HepG2 (cell line): ENCODE measurements around the gene LOX. TPM values are rescaled to one million over a fixed set of nuclear protein-coding genes. Genes with fewer than 3 reads are reported as not detected.
A peak's percentile ranks its signal among the peaks of the same experiment; 100 is the strongest.

ENCODE experiments used
- ARID5B ChIP-seq: IDR thresholded peaks from 2 replicates; pipeline ENCODE4 v1.4.0; 2020; ENCODE audit warnings: mild to moderate bottlenecking, missing genetic modification reagents
- ATF7 ChIP-seq, 2 experiments: fragments of 450-650 bp in 1 of 2; sonication (generic) in 1 of 2; formaldehyde crosslinking in 1 of 2; IDR thresholded peaks; 2 replicates each; pipeline versions ENCODE4 v1.4.0 to v1.6.1; 2016 to 2020; ENCODE audit warnings: antibody characterized with exemption in 1 of 2, mild to moderate bottlenecking in 1 of 2, missing genetic modification reagents in 1 of 2
- ATM ChIP-seq: fragments of 450-650 bp; IDR thresholded peaks from 2 replicates; pipeline ENCODE4 v1.7.1; 2017; ENCODE audit warnings: mild to moderate bottlenecking, borderline replicate concordance
- BATF2 ChIP-seq: sonication (generic); formaldehyde crosslinking; IDR thresholded peaks from 2 replicates; pipeline ENCODE4 v1.8.0; 2022; ENCODE audit warnings: mild to moderate bottlenecking, missing genetic modification reagents, moderate library complexity
- FOXA1 ChIP-seq, 2 experiments: fragments of 450-650 bp in 1 of 2; sonication (generic) in 1 of 2; formaldehyde crosslinking in 1 of 2; IDR thresholded peaks; 2 replicates each; pipeline versions ENCODE4 v1.4.0 to v1.6.1; 2016 to 2020; ENCODE audit warnings: missing genetic modification reagents in 1 of 2
- GABPB1 ChIP-seq: IDR thresholded peaks from 2 replicates; pipeline ENCODE4 v1.6.1; 2016; ENCODE audit warnings: mild to moderate bottlenecking, missing genetic modification reagents, moderate library complexity, missing compliant biosample characterization
- GFI1 ChIP-seq: sonication (generic); formaldehyde crosslinking; IDR thresholded peaks from 2 replicates; pipeline ENCODE4 v1.5.0; 2020; ENCODE audit warnings: missing genetic modification reagents, mild to moderate bottlenecking, borderline replicate concordance
- HMG20B ChIP-seq: conservative IDR thresholded peaks from 2 replicates; pipeline ENCODE4 v1.6.1; 2016; ENCODE audit warnings: missing genetic modification reagents, missing compliant biosample characterization
- KLF16 ChIP-seq, 2 experiments: sonication (generic) in 1 of 2; formaldehyde crosslinking in 1 of 2; IDR thresholded peaks; 2 replicates each; pipeline versions ENCODE4 v1.6.1 to v1.8.0; 2016 to 2023; ENCODE audit warnings: missing genetic modification reagents in 2 of 2, missing compliant biosample characterization in 1 of 2
- LCORL ChIP-seq, 2 experiments: fragments of 450-650 bp in 1 of 2; sonication (generic) in 1 of 2; formaldehyde crosslinking in 1 of 2; IDR thresholded peaks; 2 replicates each; pipeline versions ENCODE4 v1.5.0 to v1.6.1; 2017 to 2020; ENCODE audit warnings: antibody characterized with exemption in 1 of 2, missing genetic modification reagents in 1 of 2
- MAF1 ChIP-seq: sonication (generic); formaldehyde crosslinking; IDR thresholded peaks from 2 replicates; pipeline ENCODE4 v1.5.0; 2020; ENCODE audit warnings: missing genetic modification reagents, borderline replicate concordance
- MIXL1 ChIP-seq: IDR thresholded peaks from 2 replicates; pipeline ENCODE4 v1.6.1; 2016
- PATZ1 ChIP-seq: sonication (generic); formaldehyde crosslinking; IDR thresholded peaks from 2 replicates; pipeline ENCODE4 v1.4.0; 2020; ENCODE audit warnings: missing genetic modification reagents
- RARA ChIP-seq: IDR thresholded peaks from 2 replicates; pipeline ENCODE4 v1.6.1; 2016; ENCODE audit warnings: missing genetic modification reagents, missing compliant biosample characterization
- RXRB ChIP-seq: IDR thresholded peaks from 2 replicates; pipeline ENCODE4 v1.6.1; 2016; ENCODE audit warnings: borderline replicate concordance, missing genetic modification reagents, missing compliant biosample characterization
- SUZ12 ChIP-seq: fragments of 150-350 bp; IDR thresholded peaks from 2 replicates; pipeline ENCODE4 v1.6.1; 2014; ENCODE audit warnings: low read depth, low read length
- TOPORS ChIP-seq: sonication (generic); formaldehyde crosslinking; IDR thresholded peaks from 2 replicates; pipeline ENCODE4 v1.8.0; 2023; ENCODE audit warnings: mild to moderate bottlenecking, missing genetic modification reagents
- TRIM24 ChIP-seq: sonication (generic); formaldehyde crosslinking; IDR thresholded peaks from 2 replicates; pipeline ENCODE4 v1.8.0; 2022; ENCODE audit warnings: mild to moderate bottlenecking, missing genetic modification reagents
- ZKSCAN8 ChIP-seq: IDR thresholded peaks from 2 replicates; pipeline ENCODE4 v1.6.1; 2016; ENCODE audit warnings: borderline replicate concordance, missing genetic modification reagents, missing compliant biosample characterization
- ZNF329 ChIP-seq: sonication (generic); formaldehyde crosslinking; IDR thresholded peaks from 2 replicates; pipeline ENCODE4 v1.9.0; 2021; ENCODE audit warnings: low read depth, mild to moderate bottlenecking, missing genetic modification reagents
- polyA plus RNA-seq, 8 experiments: library from polyadenylated mRNA; depleted of rRNA in 3 of 8; stranded (reverse) in 7 of 8; unstranded in 1 of 8; fragments of >200 nt; fragmentation: Illumina TruSeq in 4 of 8; extraction: Trizol in 4 of 8; gene quantifications; 2 replicates each; pipeline versions ENCODE4 v1.2.1 to v1.2.3, GENCODE V29; 2011 to 2016; ENCODE audit warnings: low read depth in 4 of 8, missing spikeins in 1 of 8, mixed read lengths in 1 of 8; ENCODE audit not compliant: insufficient read depth in 1 of 8
- total RNA-seq, 5 experiments: library from RNA; depleted of rRNA; stranded (reverse); fragments of >200 nt; fragmentation: Illumina TruSeq; extraction: Trizol; gene quantifications; 2 replicates each; pipeline ENCODE4 v1.2.3, GENCODE V29; 2016; ENCODE audit warnings: low read depth in 1 of 5
- TF ChIP-seq, protein P1 (sequence below): sonication (generic); formaldehyde crosslinking; IDR thresholded peaks from 2 replicates; pipeline ENCODE4 v1.4.0; 2020; ENCODE audit warnings: mild to moderate bottlenecking, missing genetic modification reagents
- TF ChIP-seq, protein P2 (sequence below), 2 experiments: fragments of 450-650 bp in 1 of 2; sonication (generic) in 1 of 2; formaldehyde crosslinking; IDR thresholded peaks; 2 replicates each; pipeline versions ENCODE4 v1.5.0 to v1.8.0; 2020 to 2022; ENCODE audit warnings: mild to moderate bottlenecking in 1 of 2, missing genetic modification reagents in 1 of 2

LOX gene
- total and polyA plus RNA-seq, 2 of the 13 experiments (the other 11 are each of a cell fraction or from before 2014, with no cell fraction given) = 0.73 to 173 TPM

DNA sequence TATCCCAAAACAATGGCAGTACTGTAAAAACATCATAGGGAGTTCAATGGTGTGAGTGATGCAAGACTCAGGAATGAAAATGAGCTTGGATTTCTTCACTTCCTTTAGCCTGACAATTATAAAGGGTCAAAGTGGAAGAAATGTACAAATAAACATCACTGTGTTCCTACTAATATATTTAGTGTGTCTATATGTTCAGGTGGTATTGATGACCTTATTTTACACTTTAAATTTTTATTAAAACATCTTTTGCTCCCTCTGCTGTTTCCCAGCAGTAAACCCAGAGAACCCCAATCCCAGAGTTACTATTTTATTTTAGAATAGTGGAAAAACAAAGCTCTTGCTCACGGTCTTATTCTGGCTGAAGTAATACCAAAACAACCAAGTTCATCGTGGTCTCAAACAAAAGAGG, 2.0 kb downstream of the LOX start (continued):
- TF ChIP-seq FOXA1 (IDR thresholded peaks at IDR 0.05) (peak; percentile 46; the same call in 1 of the 2 replicates), FOXA1 (CRISPR knock-in tag; IDR thresholded peaks at IDR 0.05) (peak; percentile 68; the same call in 1 of the 2 replicates), ATF7 (IDR thresholded peaks at IDR 0.05) (peak; percentile 30; the same call in 1 of the 2 replicates), ATF7 (CRISPR knock-in tag; IDR thresholded peaks at IDR 0.05) (no peak), PATZ1 (CRISPR knock-in tag) (no peak), TOPORS (no peak), ZNF329 (CRISPR knock-in tag) (no peak), TRIM24 (CRISPR knock-in tag) (0 out of 2 replicates have a peak, but pooled peaks have one; percentile 37), GFI1 (CRISPR knock-in tag) (peak; percentile 26; the same call in 1 of the 2 replicates), LCORL (IDR thresholded peaks at IDR 0.05) (no peak), LCORL (CRISPR knock-in tag; IDR thresholded peaks at IDR 0.05) (no peak), MIXL1 (CRISPR knock-in tag) (peak; percentile 89), HMG20B (CRISPR knock-in tag) (peak; percentile 94), KLF16 (CRISPR knock-in tag; IDR thresholded peaks at IDR 0.05) (peak in 1 of 2 experiments; percentile 46; a peak in 1 of 4 replicates), GABPB1 (CRISPR knock-in tag) (peak; percentile 23; the same call in 1 of the 2 replicates), RXRB (peak; percentile 77), ARID5B (CRISPR knock-in tag) (peak; percentile 95), SUZ12 (no peak), ZKSCAN8 (CRISPR knock-in tag) (no peak), BATF2 (CRISPR knock-in tag) (no peak), ATM (no peak), RARA (CRISPR knock-in tag) (peak; percentile 78), MAF1 (CRISPR knock-in tag) (no peak)
- TF ChIP-seq, protein P1, sequence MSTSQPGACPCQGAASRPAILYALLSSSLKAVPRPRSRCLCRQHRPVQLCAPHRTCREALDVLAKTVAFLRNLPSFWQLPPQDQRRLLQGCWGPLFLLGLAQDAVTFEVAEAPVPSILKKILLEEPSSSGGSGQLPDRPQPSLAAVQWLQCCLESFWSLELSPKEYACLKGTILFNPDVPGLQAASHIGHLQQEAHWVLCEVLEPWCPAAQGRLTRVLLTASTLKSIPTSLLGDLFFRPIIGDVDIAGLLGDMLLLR (CRISPR knock-in tag) = no peak
- TF ChIP-seq, protein P2, sequence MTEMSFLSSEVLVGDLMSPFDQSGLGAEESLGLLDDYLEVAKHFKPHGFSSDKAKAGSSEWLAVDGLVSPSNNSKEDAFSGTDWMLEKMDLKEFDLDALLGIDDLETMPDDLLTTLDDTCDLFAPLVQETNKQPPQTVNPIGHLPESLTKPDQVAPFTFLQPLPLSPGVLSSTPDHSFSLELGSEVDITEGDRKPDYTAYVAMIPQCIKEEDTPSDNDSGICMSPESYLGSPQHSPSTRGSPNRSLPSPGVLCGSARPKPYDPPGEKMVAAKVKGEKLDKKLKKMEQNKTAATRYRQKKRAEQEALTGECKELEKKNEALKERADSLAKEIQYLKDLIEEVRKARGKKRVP (CRISPR knock-in tag; IDR thresholded peaks at IDR 0.05) = peak in 1 of 2 experiments; percentile 95; a peak in 2 of 4 replicates
